Measurements from ENCODE around the gene LIN7A.

The LIN7A gene

GRCh38 chr12:80837342-80837978, 100.3 kb downstream of the LIN7A start:
- H3K4me3 ChIP-seq (ENCODE audit: low read length) = no peak overlapping the region
- H3K4me1 ChIP-seq (ENCODE audit: control insufficient read depth, low read length) = no peaks in the 10 kb centered on the region
- H3K36me3 ChIP-seq (ENCODE audit: control insufficient read depth, low read length) = no peaks in the 10 kb centered on the region
- no peaks in the 10 kb centered on the region for H3F3A ChIP-seq (ENCODE audit: control insufficient read depth, insufficient read depth)
- no peaks in the 10 kb centered on the region for H3K27me3 ChIP-seq (ENCODE audit: control insufficient read depth, low read length)
- H3K27ac ChIP-seq (ENCODE audit: low read depth, low read length) = no peak overlapping the region
- H4K20me1 ChIP-seq (ENCODE audit: control insufficient read depth, insufficient read depth, low read depth, low read length) = no peaks in the 10 kb centered on the region
- TF ChIP-seq, protein P1, sequence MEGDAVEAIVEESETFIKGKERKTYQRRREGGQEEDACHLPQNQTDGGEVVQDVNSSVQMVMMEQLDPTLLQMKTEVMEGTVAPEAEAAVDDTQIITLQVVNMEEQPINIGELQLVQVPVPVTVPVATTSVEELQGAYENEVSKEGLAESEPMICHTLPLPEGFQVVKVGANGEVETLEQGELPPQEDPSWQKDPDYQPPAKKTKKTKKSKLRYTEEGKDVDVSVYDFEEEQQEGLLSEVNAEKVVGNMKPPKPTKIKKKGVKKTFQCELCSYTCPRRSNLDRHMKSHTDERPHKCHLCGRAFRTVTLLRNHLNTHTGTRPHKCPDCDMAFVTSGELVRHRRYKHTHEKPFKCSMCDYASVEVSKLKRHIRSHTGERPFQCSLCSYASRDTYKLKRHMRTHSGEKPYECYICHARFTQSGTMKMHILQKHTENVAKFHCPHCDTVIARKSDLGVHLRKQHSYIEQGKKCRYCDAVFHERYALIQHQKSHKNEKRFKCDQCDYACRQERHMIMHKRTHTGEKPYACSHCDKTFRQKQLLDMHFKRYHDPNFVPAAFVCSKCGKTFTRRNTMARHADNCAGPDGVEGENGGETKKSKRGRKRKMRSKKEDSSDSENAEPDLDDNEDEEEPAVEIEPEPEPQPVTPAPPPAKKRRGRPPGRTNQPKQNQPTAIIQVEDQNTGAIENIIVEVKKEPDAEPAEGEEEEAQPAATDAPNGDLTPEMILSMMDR (IDR thresholded peaks at IDR 0.05; ENCODE audit: low read depth, low read length, poor library complexity, severe bottlenecking) = peak; percentile 58
- no peak for TF ChIP-seq EZH2phosphoT487 (IDR thresholded peaks at IDR 0.05; ENCODE audit: borderline replicate concordance, low read length)
- no peak overlapping the region for H3K4me2 ChIP-seq (ENCODE audit: low read length)
- H3K9me3 ChIP-seq (ENCODE audit: control insufficient read depth, insufficient read depth, low read length) = no peaks in the 10 kb centered on the region
- H3K79me2 ChIP-seq (ENCODE audit: control insufficient read depth, low read length) = no peaks in the 10 kb centered on the region
- H3K9me2 ChIP-seq (replicated peaks; ENCODE audit: control insufficient read depth, low read length) = no peaks in the 10 kb centered on the region

GRCh38 chr12:80834724-80835123, 103.0 kb downstream of the LIN7A start:
- Histone ChIP-seq H3K27ac (ENCODE audit: low read depth, low read length) (no peak overlapping the region), H3K4me3 (ENCODE audit: low read length) (no peak overlapping the region), H3K4me1 (ENCODE audit: control insufficient read depth, low read length) (no peaks in the 10 kb centered on the region), H3K9me3 (ENCODE audit: control insufficient read depth, insufficient read depth, low read length) (no peaks in the 10 kb centered on the region), H3K79me2 (ENCODE audit: control insufficient read depth, low read length) (no peaks in the 10 kb centered on the region), H4K20me1 (ENCODE audit: control insufficient read depth, insufficient read depth, low read depth, low read length) (no peaks in the 10 kb centered on the region), H3K9me2 (replicated peaks; ENCODE audit: control insufficient read depth, low read length) (no peaks in the 10 kb centered on the region), H3K36me3 (ENCODE audit: control insufficient read depth, low read length) (no peaks in the 10 kb centered on the region), H3K4me2 (ENCODE audit: low read length) (no peak overlapping the region), H3F3A (ENCODE audit: control insufficient read depth, insufficient read depth) (no peaks in the 10 kb centered on the region), H3K27me3 (ENCODE audit: control insufficient read depth, low read length) (no peaks in the 10 kb centered on the region)
- TF ChIP-seq, protein P1 (IDR thresholded peaks at IDR 0.05; ENCODE audit: low read depth, low read length, poor library complexity, severe bottlenecking) = no peak
- no peak for TF ChIP-seq EZH2phosphoT487 (IDR thresholded peaks at IDR 0.05; ENCODE audit: borderline replicate concordance, low read length)

GRCh38 chr12:80830533-80831088, 107.1 kb downstream of the LIN7A start:
- no peak for TF ChIP-seq EZH2phosphoT487 (IDR thresholded peaks at IDR 0.05; ENCODE audit: borderline replicate concordance, low read length)
- TF ChIP-seq, protein P1 (IDR thresholded peaks at IDR 0.05; ENCODE audit: low read depth, low read length, poor library complexity, severe bottlenecking) = no peak
- H3K27ac ChIP-seq (ENCODE audit: low read depth, low read length) = no peak overlapping the region
- H3K9me2 ChIP-seq (replicated peaks; ENCODE audit: control insufficient read depth, low read length) = no peaks in the 10 kb centered on the region
- no peaks in the 10 kb centered on the region for H3K27me3 ChIP-seq (ENCODE audit: control insufficient read depth, low read length)
- H3K4me1 ChIP-seq (ENCODE audit: control insufficient read depth, low read length) = no peaks in the 10 kb centered on the region
- H3K36me3 ChIP-seq (ENCODE audit: control insufficient read depth, low read length) = no peaks in the 10 kb centered on the region
- H3K4me2 ChIP-seq (ENCODE audit: low read length) = no peak overlapping the region
- H3K79me2 ChIP-seq (ENCODE audit: control insufficient read depth, low read length) = no peaks in the 10 kb centered on the region
- no peaks in the 10 kb centered on the region for H3F3A ChIP-seq (ENCODE audit: control insufficient read depth, insufficient read depth)
- no peak overlapping the region for H3K4me3 ChIP-seq (ENCODE audit: low read length)
- no peaks in the 10 kb centered on the region for H4K20me1 ChIP-seq (ENCODE audit: control insufficient read depth, insufficient read depth, low read depth, low read length)
- H3K9me3 ChIP-seq (ENCODE audit: control insufficient read depth, insufficient read depth, low read length) = no peaks in the 10 kb centered on the region

Measured in DOHH2 (cell line).